ENCODE data around the gene CHCHD6. TPM values are rescaled to one million over a fixed set of nuclear protein-coding genes. Genes with fewer than 3 reads are reported as not detected.

Gene CHCHD6
- total and polyA plus RNA-seq, 4 donors = 2.0 to 5.1 (median 3.9) TPM

DNA sequence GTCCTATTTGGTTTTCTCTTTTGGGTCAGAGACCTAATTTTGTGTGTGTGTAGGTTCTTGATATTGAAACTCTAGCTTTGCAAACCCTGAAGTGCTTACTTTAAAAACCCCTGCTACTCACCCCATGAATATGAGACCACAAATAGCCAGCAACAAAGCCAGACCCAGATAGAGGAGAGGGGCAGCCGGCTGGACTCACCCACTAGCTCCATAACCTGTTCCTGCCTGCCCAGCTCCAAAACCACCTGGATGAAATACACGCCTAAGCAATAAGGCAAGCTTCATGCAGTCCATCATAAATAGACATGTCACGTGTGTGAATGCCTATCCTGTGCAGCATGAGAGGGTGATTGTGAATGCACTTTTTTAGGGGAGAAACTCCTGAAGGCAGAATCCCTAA lies 45.5 kb upstream of the CHCHD6 start:
- Histone ChIP-seq H3K9ac (ENCODE audit: low read depth in 1 of 2, low read length in 2 of 2) (no peak overlapping the region), H3K9me3 (ENCODE audit: control insufficient read depth in 4 of 4, low read length in 3 of 4) (peaks cover 0 to 5% (median 3%) of the 10 kb centered on the region in 4 donors), H3K4me3 (ENCODE audit: low read depth in 1 of 3, low read length in 3 of 3) (no peak overlapping the region), H3K4me1 (ENCODE audit: control insufficient read depth in 4 of 4, insufficient read depth in 4 of 4, low read length in 3 of 4) (peaks cover 0 to 11% (median 7%) of the 10 kb centered on the region in 4 donors), H3K36me3 (ENCODE audit: control insufficient read depth in 4 of 4, insufficient read depth in 3 of 4, low read depth in 1 of 4, low read length in 3 of 4) (no peaks in the 10 kb centered on the region), H3K27ac (ENCODE audit: low read depth in 1 of 2, low read length in 2 of 2) (no peak overlapping the region), H3K27me3 (ENCODE audit: control insufficient read depth in 4 of 4, insufficient read depth in 4 of 4, low read length in 3 of 4) (no peaks in the 10 kb centered on the region)
- 96% methylated on average over 3 of the region's 3 CpGs for WGBS
- DNase-seq (ENCODE audit: low spot score) = no peak
- TF ChIP-seq HNF4G (IDR thresholded peaks at IDR 0.05) (no peak), FOXA2 (IDR thresholded peaks at IDR 0.05) (no peak), NR2F2 (IDR thresholded peaks at IDR 0.05) (no peak), HNF4A (conservative IDR thresholded peaks at IDR 0.05) (no peak), TAF1 (conservative IDR thresholded peaks at IDR 0.05) (no peak)
- TF ChIP-seq, protein P1, sequence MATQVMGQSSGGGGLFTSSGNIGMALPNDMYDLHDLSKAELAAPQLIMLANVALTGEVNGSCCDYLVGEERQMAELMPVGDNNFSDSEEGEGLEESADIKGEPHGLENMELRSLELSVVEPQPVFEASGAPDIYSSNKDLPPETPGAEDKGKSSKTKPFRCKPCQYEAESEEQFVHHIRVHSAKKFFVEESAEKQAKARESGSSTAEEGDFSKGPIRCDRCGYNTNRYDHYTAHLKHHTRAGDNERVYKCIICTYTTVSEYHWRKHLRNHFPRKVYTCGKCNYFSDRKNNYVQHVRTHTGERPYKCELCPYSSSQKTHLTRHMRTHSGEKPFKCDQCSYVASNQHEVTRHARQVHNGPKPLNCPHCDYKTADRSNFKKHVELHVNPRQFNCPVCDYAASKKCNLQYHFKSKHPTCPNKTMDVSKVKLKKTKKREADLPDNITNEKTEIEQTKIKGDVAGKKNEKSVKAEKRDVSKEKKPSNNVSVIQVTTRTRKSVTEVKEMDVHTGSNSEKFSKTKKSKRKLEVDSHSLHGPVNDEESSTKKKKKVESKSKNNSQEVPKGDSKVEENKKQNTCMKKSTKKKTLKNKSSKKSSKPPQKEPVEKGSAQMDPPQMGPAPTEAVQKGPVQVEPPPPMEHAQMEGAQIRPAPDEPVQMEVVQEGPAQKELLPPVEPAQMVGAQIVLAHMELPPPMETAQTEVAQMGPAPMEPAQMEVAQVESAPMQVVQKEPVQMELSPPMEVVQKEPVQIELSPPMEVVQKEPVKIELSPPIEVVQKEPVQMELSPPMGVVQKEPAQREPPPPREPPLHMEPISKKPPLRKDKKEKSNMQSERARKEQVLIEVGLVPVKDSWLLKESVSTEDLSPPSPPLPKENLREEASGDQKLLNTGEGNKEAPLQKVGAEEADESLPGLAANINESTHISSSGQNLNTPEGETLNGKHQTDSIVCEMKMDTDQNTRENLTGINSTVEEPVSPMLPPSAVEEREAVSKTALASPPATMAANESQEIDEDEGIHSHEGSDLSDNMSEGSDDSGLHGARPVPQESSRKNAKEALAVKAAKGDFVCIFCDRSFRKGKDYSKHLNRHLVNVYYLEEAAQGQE (IDR thresholded peaks at IDR 0.05) = no peak
- TF ChIP-seq, protein P2, sequence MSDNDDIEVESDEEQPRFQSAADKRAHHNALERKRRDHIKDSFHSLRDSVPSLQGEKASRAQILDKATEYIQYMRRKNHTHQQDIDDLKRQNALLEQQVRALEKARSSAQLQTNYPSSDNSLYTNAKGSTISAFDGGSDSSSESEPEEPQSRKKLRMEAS (IDR thresholded peaks at IDR 0.05) = no peak
- TF ChIP-seq, protein P3, sequence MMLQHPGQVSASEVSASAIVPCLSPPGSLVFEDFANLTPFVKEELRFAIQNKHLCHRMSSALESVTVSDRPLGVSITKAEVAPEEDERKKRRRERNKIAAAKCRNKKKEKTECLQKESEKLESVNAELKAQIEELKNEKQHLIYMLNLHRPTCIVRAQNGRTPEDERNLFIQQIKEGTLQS (IDR thresholded peaks at IDR 0.05) = no peak

DNA sequence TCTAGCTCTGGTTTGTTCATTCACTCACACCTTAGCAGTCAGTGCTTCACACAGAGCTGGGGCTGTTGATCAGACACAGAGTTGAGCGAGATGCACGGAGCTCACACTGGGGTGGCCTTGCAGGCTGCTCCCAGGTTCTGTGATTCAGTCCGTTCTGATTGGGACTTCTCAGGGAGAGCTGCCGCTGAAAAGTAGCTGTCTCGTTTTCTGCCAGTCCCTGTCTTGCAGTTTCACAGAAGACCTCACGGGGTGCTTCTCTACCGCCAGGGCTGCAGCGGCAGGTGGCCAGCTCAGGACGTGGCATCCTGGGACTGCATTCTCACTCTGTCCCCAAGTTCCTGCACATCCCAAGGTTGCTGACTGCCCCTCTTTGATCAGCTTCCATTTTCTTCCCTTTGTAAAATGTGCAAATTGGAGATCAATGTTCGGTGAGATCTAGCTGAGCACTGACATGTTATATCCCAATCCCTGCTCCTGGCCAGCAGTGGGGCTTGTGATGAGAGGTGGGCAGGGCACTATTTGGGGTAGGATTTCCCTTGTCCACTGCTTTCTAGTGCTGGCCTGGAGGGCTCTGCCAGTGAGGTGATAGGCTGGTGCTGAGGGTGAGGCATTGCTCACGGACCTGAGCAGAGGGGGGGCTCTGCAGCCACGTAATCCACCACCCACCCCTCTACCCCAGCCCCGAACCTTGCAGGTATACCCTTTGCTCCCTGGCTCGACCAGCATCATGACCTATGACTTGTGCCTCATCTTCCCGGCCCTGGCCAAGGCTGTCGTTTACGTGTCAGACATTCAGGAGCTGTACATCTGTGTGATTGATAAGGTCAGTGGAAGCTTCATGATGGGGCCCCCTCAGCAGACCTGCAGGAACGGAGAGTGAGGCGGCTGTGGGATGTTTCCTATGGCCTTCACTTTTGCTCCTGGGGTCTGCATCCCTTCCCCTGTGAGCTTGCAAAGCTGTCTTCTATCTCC lies 43.8 kb upstream of the CHCHD6 start:
- no peak for TF ChIP-seq NR2F2 (IDR thresholded peaks at IDR 0.05)
- TF ChIP-seq RXRA (IDR thresholded peaks at IDR 0.05) = no peak
- TF ChIP-seq RAD21 (IDR thresholded peaks at IDR 0.05) = no peak
- TF ChIP-seq, protein P4, sequence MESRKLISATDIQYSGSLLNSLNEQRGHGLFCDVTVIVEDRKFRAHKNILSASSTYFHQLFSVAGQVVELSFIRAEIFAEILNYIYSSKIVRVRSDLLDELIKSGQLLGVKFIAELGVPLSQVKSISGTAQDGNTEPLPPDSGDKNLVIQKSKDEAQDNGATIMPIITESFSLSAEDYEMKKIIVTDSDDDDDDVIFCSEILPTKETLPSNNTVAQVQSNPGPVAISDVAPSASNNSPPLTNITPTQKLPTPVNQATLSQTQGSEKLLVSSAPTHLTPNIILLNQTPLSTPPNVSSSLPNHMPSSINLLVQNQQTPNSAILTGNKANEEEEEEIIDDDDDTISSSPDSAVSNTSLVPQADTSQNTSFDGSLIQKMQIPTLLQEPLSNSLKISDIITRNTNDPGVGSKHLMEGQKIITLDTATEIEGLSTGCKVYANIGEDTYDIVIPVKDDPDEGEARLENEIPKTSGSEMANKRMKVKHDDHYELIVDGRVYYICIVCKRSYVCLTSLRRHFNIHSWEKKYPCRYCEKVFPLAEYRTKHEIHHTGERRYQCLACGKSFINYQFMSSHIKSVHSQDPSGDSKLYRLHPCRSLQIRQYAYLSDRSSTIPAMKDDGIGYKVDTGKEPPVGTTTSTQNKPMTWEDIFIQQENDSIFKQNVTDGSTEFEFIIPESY (IDR thresholded peaks at IDR 0.05) = no peak
- TF ChIP-seq, protein P2 (IDR thresholded peaks at IDR 0.05) = no peak
- no peak for TF ChIP-seq TAF1 (conservative IDR thresholded peaks at IDR 0.05)
- no peak for TF ChIP-seq FOXA2 (IDR thresholded peaks at IDR 0.05)
- TF ChIP-seq, protein P3 (IDR thresholded peaks at IDR 0.05) = no peak
- Histone ChIP-seq H3K9me3 (ENCODE audit: control insufficient read depth in 4 of 4, low read length in 3 of 4) (peaks cover 0 to 5% (median 3%) of the 10 kb centered on the region in 4 donors), H3K9ac (ENCODE audit: low read depth in 1 of 2, low read length in 2 of 2) (no peak overlapping the region), H3K27me3 (ENCODE audit: control insufficient read depth in 4 of 4, insufficient read depth in 4 of 4, low read length in 3 of 4) (no peaks in the 10 kb centered on the region), H3K4me1 (ENCODE audit: control insufficient read depth in 4 of 4, insufficient read depth in 4 of 4, low read length in 3 of 4) (peaks cover 0 to 3% (median 2%) of the 10 kb centered on the region in 4 donors), H3K27ac (ENCODE audit: low read depth in 1 of 2, low read length in 2 of 2) (no peak overlapping the region), H3K4me3 (ENCODE audit: low read depth in 1 of 3, low read length in 3 of 3) (no peak overlapping the region), H3K36me3 (ENCODE audit: control insufficient read depth in 4 of 4, insufficient read depth in 3 of 4, low read depth in 1 of 4, low read length in 3 of 4) (no peaks in the 10 kb centered on the region)
- 49% methylated on average over 19 of the region's 19 CpGs for WGBS
- DNase-seq (ENCODE audit: low spot score) = no peak

All from liver (tissue), 9 donors.